Superior temporal gyrus (tissue), 1 donor: ENCODE results near the gene CES4A.
"Not testable (repeated sequence)": the region's sequence is repeated elsewhere in the genome, so short reads cannot be mapped to it uniquely, and the experiment has no call there.

Experiments
- DNase-seq: peaks from one replicate; pipeline ENCODE4 v3.0.0-alpha.2; 2016; ENCODE audit errors: extremely low spot score

Gene CES4A

DNA sequence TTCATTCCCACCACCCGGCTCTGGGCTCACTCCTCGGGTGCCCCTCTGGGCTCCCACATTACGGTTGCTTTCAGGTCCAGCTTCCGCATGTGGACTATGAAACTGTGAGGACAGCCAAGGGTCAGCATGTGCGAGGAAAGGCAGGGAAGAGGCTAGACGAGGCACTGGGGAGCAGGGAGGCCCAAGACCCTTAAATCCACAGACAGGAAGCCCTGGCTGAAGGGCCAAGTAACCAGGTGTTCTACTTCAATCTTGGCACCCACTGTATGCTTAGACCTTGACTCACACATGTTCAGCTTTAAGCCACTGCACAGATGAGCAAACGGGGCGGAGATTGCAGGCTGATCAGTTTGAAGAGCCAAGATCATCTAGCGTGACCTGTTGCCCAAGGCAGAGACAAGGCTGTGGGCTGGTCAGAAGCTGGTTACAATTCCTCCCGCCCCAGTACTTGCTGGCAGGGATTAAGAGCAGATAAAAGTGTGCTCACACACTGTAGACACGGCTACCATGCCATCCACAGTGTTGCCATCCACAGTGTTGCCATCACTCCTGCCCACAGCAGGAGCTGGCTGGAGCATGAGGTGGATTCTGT is at the start of gene CES4A:
Gene CES4A (plus strand): TSS at position 393 of the 592 bp plus-strand sequence. CDS start 184 bp downstream, at position 577.
- no peak for DNase-seq

GRCh38 chr16:66939366-66939765 is 49.0 kb upstream of the CES4A start:
- no peak for DNase-seq

- no peak for DNase-seq
Measured at GRCh38 chr16:66940236-66940635, 48.2 kb upstream of the CES4A start.

- DNase-seq: no peak
Measured at GRCh38 chr16:66942981-66943380, 45.4 kb upstream of the CES4A start.

DNA sequence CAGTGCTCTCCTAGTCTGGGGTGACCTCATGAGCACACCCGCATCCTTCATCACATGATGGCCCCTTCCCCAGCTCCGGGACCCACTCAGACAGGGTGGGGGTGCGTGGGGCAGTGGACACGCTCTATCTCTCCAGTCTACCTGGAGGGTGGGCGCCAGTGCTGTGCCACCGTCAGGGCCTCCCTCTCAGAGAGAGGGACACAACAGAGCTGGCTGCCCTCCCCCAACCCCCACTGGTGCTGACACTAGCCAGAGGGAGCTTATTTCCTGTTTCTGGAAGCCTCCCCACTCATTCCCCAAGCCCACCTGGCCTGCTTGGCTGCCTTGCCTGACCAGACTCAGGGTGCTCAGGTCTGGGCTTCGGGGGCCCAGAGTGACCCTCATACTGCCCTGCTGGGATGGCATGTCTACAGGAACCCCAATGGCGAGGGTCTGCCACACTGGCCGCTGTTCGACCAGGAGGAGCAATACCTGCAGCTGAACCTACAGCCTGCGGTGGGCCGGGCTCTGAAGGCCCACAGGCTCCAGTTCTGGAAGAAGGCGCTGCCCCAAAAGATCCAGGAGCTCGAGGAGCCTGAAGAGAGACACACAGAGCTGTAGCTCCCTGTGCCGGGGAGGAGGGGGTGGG is 44.8 kb upstream of the CES4A start:
- DNase-seq: no peak

DNA sequence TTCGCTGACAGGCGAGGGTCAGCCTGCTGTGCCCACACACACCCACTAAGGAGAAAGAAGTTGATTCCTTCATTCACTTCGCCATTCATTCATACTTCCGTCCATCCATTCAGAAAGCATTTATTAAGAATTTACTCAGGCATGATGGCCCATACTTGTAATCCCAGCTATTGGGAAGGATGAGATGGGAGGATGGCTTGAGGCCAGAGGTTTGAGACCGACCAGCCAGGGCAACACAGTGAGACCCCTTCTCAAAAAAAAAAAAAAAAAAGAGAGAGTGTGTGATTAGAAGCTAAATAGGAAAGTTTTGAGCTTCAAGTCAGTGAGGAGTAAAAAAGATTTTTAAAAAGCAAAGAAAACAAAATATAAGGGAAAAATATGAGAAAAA is 44.3 kb upstream of the CES4A start:
- no peak for DNase-seq

- DNase-seq: not testable (repeated sequence)
Measured at GRCh38 chr16:66944971-66945370, 43.4 kb upstream of the CES4A start.

DNA sequence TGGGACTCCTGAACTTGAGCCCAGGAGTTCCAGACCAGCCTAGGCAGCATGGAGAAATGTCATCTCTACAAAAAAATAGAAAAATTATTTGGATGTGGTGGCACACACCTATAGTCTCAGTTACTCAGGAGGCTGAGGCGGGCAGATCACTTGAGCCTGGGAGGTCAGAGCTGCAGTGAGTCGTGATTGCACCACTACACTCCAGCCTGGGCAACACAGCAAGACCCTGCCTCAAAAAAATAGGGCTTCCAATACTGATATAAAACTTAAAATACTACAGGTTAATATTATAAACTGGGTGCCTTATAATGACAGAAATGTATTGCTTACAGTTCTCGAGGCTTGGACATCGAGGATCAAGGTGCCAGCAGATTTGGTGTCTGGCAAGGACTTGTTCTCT is 42.5 kb upstream of the CES4A start:
- no peak for DNase-seq

DNA sequence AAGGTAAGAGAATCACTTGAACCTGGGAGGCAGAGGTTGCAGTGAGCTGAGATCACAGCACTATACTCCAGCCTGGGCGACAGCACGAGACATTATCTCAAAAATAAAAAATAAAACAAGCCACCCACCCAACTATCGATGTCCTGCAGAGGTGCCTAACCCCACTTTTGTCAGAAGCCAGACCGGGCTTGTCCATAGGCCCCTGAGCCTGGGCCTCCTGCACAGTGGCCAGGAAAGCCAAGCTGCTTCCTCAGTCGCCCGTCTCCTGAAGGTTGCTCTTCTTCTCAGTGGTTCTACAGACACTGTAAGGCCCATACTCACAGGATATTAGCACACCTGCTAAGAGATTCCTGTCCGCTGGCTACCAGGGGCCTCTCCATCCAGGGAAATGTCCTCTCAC is 41.8 kb upstream of the CES4A start:
- DNase-seq: no peak

GRCh38 chr16:66946974-66947301 is 41.5 kb upstream of the CES4A start:
- DNase-seq: no peak

GRCh38 chr16:66947302-66948065 is 40.9 kb upstream of the CES4A start:
- peak; percentile 97 for DNase-seq

GRCh38 chr16:66948134-66948836 is 40.1 kb upstream of the CES4A start:
- DNase-seq: no peak

GRCh38 chr16:66948837-66949225 is 39.6 kb upstream of the CES4A start:
- no peak for DNase-seq

- DNase-seq: no peak
Measured at GRCh38 chr16:66949472-66949871, 38.9 kb upstream of the CES4A start.

- DNase-seq: no peak
Measured at GRCh38 chr16:66950437-66950836, 38.0 kb upstream of the CES4A start.

DNA sequence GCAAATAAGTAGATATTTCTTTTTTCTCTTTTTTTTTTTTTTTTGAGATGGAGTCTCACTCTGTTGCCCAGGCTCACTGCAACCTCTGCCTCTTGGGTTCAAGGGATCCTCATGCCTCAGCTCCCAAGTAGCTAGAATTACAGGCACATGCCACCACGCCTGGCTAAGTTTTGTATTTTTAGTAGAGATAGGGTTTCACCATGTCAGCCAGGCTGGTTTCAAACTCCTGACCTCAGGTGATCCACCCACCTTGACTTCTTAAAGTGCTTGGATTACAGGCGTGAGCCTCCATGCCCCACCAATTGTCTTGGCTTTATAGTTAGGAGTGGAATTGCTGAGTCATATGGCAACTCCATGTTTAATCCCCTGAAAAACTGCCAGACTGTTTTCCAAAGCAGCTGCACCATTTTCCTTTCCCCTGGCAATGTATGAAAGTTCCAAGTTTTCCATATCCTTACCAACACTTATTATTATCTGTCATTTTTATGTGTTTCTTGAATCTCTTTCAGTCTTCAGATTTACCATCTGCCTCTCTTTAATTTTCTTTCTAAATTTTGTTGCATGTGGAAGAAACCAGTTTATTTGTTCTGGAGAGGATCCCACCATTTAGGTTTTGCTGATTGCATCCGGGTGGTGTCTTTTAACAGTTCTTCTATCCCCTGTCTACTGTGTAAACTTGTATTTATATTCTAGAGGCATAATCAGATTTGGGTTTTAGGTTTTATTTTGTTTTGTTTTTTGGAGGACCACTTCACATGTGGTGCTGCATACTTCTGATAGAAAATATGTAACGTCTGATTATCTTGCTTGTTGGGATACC is 37.2 kb upstream of the CES4A start:
- DNase-seq: no peak

DNA sequence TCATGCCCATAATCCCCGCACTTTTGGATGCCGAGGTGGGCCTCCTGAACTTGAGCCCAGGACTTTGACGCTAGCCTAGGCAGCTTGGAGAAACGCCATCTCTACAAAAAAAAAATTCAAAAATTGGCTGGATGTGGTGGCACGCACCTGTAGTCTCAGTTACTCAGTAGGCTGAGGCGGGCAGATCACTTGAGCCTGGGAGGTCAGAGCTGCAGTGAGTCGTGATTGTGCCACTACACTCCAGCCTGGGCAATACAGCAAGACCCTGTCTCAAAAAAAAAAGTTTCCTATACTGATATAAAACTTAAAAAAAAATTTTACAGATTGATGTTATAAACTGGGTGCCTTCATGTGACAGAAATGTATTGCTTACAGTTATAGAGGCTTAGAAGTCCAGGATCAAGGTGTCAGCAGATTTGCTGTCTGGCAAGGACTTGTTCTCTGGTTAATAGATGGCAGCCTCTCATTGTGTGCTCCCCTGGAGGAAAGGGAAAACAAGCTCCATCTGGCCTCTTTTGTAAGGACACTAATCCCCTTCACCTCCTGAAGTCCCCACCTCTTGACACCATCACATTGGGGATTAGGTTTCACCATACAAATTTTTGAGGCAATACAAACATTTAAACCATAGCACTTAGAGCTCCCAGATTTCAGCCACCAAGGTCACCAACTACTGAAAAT is 35.8 kb upstream of the CES4A start:
- no peak for DNase-seq

DNA sequence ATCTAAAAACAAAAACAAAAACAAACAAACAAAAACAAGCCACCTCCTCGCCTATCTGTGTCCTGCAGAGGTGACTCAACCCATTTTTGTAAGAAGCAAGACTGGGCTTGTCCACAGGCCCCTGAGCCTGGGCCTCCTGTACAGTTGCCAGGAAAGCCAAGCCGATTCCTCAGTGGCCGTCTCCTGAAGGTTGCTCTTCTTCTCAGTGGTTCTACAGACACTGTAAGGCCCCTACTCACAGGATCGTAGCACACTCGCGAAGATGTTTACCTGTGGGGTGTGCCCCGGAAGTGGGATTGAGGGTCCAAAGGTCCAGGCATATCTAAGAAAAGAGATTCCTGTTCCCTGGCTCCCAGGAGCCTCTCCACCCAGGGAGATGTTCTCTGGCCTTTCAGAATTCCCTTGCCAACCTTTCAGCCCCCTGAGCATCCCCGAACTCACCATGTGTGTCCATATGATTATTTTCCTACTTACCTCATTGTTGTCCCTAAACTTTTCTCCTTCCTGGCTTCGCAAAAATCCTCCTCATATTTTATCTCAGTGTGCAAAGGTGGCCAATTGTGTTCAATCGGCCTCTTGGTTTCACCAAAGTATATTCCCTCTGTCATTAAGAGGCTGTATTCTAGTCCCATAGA is 34.8 kb upstream of the CES4A start:
- no peak for DNase-seq

DNA sequence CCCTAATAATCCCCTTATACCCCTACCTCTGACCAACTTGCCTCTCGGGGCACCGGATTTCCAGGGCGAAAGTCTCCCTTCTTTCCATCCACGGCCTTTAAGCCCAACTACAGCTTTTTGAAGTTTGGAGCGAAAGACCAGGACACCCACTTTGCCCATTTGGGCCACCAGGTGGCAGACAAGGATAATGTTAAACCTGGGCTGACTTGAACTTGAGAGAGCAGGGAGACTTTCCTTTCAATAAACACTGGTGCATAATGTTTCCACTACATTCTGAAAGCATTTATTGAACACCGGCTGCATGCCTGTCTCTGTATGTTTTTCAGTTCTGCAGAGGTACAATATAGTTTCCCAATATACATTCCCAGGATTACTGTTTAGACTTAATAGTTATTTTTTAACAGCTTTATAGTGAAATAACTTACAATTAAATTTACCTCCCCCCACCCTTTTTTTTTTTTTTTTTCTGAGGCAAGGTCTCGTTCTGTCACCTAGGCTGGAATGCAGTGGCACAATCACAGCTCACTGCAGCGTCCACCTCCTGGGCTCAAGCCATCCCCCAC is 34.2 kb upstream of the CES4A start:
- peak; percentile 90 for DNase-seq
